Measurements from ENCODE around the gene POLR1E. TPM values are rescaled to one million over a fixed set of nuclear protein-coding genes. Genes with fewer than 3 reads are reported as not detected.
A peak's percentile ranks its signal among the peaks of the same experiment; 100 is the strongest.

Gene POLR1E
- total and polyA plus RNA-seq, 10 of the 15 experiments (the other 5 are each of a cell fraction or from before 2014, with no cell fraction given): 13.7 to 71.3 (median 50.4) TPM

GRCh38 chr9:37508834-37509206 is 23.1 kb downstream of the POLR1E start:
- Histone ChIP-seq H3K4me2 (ENCODE audit: control insufficient read depth, insufficient read depth) (no peak overlapping the region), H3K27ac (ENCODE audit: control insufficient read depth, insufficient read depth) (no peak overlapping the region), H3K79me2 (ENCODE audit: control insufficient read depth, insufficient read depth, low read length) (no peaks in the 10 kb centered on the region), H4K20me1 (ENCODE audit: control insufficient read depth, insufficient read depth) (no peaks in the 10 kb centered on the region), H3K9me3 (replicated peaks; ENCODE audit: control insufficient read depth, insufficient read depth, low read length) (no peaks in the 10 kb centered on the region), H3K27me3 (replicated peaks in 1 of 2; ENCODE audit: control insufficient read depth in 2 of 2, insufficient read depth in 2 of 2, low read length in 1 of 2) (no peaks in the 10 kb centered on the region), H3K9ac (ENCODE audit: control insufficient read depth, insufficient read depth, low read length) (no peak overlapping the region), H2AFZ (ENCODE audit: control insufficient read depth, low read depth, low read length) (no peak overlapping the region), H3K4me3 (no peak overlapping the region), H3K36me3 (ENCODE audit: control insufficient read depth in 2 of 2, insufficient read depth in 2 of 2, low read length in 1 of 2) (peaks cover 9 to 16% of the 10 kb centered on the region in 2 experiments; a peak in 2 of 4 replicates), H3K4me1 (ENCODE audit: control insufficient read depth, insufficient read depth, low read length) (no peaks in the 10 kb centered on the region)
- CTCF ChIA-PET: interaction anchor here (0.7 to 2.5 kb wide), 6 partner anchors 19 to 97 kb away, joined by 3 to 10 read pairs (median 4); no protein-coding TSS in a partner anchor
- in situ Hi-C loops (cut with MboI): no loop called here
- BruUV-seq (replicated peaks): no TSS peak
- SMC1A ChIA-PET (ENCODE audit: uncharacterized antibody, unreplicated experiment): interaction anchor here (0.9 to 1.3 kb wide), 4 partner anchors 11 to 95 kb away, joined by 3 to 5 read pairs (median 3); partner anchors contain the start of gene ZBTB5
- TF ChIP-seq YY1 (IDR thresholded peaks at IDR 0.05; ENCODE audit: low read depth, low read length) (no peak), POLR2AphosphoS5 (IDR thresholded peaks at IDR 0.05; ENCODE audit: low read length) (no peak), RAD21 (IDR thresholded peaks at IDR 0.05; ENCODE audit: insufficient read depth, low read depth, low read length) (0 out of 2 replicates have a peak, but pooled peaks have one; percentile 22)
- RAD21 ChIA-PET (ENCODE audit: unreplicated experiment): interaction anchor here (0.9 kb wide), 1 partner anchor 94 kb away, joined by 4 read pairs; no protein-coding TSS in a partner anchor
- WGBS (ENCODE audit: insufficient coverage, insufficient replicate concordance, low lambda C conversion rate, missing lambda C conversion rate): 98% methylated on average over 3 of the region's 3 CpGs
- peak; percentile 13; the same call in 1 of the 3 replicates for ATAC-seq
- no peak for DNase-seq (ENCODE audit: low read depth, low spot score)
- intact Hi-C loops (cut with micrococcal nuclease; ENCODE audit: unreplicated experiment): no loop called here
- POLR2A ChIA-PET: interaction anchor here (0.6 to 1.1 kb wide), 2 partner anchors 24 to 147 kb away, joined by 4 read pairs; partner anchors contain the start of gene POLR1E
- no peak for FAIRE-seq

GRCh38 chr9:37509536-37509935 is 23.8 kb downstream of the POLR1E start:
- TF ChIP-seq CEBPB (IDR thresholded peaks at IDR 0.05; ENCODE audit: borderline replicate concordance in 1 of 2, low read depth in 2 of 2, low read length in 2 of 2) (no peak), SP1 (IDR thresholded peaks at IDR 0.05; ENCODE audit: low read depth, low read length) (no peak), TBL1XR1 (IDR thresholded peaks at IDR 0.05; ENCODE audit: low read depth, low read length) (no peak), POLR2A (IDR thresholded peaks at IDR 0.05; ENCODE audit: low read depth, low read length) (peak; percentile 29; the same call in 1 of the 2 replicates), HDAC6 (IDR thresholded peaks at IDR 0.05; ENCODE audit: unreplicated experiment) (no peak), BHLHE40 (IDR thresholded peaks at IDR 0.05; ENCODE audit: borderline replicate concordance in 1 of 2, low read depth in 2 of 2, low read length in 1 of 2) (no peak), IRF5 (IDR thresholded peaks at IDR 0.05; ENCODE audit: borderline replicate concordance) (no peak)
- TF ChIP-seq, protein P1, sequence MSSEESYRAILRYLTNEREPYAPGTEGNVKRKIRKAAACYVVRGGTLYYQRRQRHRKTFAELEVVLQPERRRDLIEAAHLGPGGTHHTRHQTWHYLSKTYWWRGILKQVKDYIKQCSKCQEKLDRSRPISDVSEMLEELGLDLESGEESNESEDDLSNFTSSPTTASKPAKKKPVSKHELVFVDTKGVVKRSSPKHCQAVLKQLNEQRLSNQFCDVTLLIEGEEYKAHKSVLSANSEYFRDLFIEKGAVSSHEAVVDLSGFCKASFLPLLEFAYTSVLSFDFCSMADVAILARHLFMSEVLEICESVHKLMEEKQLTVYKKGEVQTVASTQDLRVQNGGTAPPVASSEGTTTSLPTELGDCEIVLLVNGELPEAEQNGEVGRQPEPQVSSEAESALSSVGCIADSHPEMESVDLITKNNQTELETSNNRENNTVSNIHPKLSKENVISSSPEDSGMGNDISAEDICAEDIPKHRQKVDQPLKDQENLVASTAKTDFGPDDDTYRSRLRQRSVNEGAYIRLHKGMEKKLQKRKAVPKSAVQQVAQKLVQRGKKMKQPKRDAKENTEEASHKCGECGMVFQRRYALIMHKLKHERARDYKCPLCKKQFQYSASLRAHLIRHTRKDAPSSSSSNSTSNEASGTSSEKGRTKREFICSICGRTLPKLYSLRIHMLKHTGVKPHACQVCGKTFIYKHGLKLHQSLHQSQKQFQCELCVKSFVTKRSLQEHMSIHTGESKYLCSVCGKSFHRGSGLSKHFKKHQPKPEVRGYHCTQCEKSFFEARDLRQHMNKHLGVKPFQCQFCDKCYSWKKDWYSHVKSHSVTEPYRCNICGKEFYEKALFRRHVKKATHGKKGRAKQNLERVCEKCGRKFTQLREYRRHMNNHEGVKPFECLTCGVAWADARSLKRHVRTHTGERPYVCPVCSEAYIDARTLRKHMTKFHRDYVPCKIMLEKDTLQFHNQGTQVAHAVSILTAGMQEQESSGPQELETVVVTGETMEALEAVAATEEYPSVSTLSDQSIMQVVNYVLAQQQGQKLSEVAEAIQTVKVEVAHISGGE (CRISPR knock-in tag; IDR thresholded peaks at IDR 0.05): no peak
- ChIA-PET POLR2A (interaction anchor here (0.6 to 1.1 kb wide), 2 partner anchors 24 to 148 kb away, joined by 4 read pairs; partner anchors contain the start of gene POLR1E), SMC1A (ENCODE audit: uncharacterized antibody, unreplicated experiment) (interaction anchor here (0.9 to 1.3 kb wide), 4 partner anchors 11 to 96 kb away, joined by 3 to 5 read pairs (median 3); partner anchors contain the start of gene ZBTB5), CTCF (interaction anchor here (0.7 to 2.5 kb wide), 5 partner anchors 20 to 98 kb away, joined by 3 to 10 read pairs (median 4); no protein-coding TSS in a partner anchor), RAD21 (ENCODE audit: unreplicated experiment) (interaction anchor here (0.9 kb wide), 1 partner anchor 94 kb away, joined by 4 read pairs; no protein-coding TSS in a partner anchor)
- intact Hi-C loops (cut with micrococcal nuclease; ENCODE audit: unreplicated experiment): no loop called here
- no peaks in the 10 kb centered on the region for H3K79me2 ChIP-seq (ENCODE audit: control insufficient read depth, insufficient read depth, low read length)
- H3K27ac ChIP-seq (ENCODE audit: control insufficient read depth, insufficient read depth): no peak overlapping the region
- H3K27me3 ChIP-seq (replicated peaks in 1 of 2; ENCODE audit: control insufficient read depth in 2 of 2, insufficient read depth in 2 of 2, low read length in 1 of 2): no peaks in the 10 kb centered on the region
- H4K20me1 ChIP-seq (ENCODE audit: control insufficient read depth, insufficient read depth): no peaks in the 10 kb centered on the region
- H3K4me1 ChIP-seq (ENCODE audit: control insufficient read depth, insufficient read depth, low read length): no peaks in the 10 kb centered on the region
- no peak overlapping the region for H3K4me3 ChIP-seq
- no peak for FAIRE-seq
- H2AFZ ChIP-seq (ENCODE audit: control insufficient read depth, low read depth, low read length): no peak overlapping the region
- BruUV-seq (replicated peaks): no TSS peak
- no peak overlapping the region for H3K4me2 ChIP-seq (ENCODE audit: control insufficient read depth, insufficient read depth)
- WGBS (ENCODE audit: insufficient coverage, insufficient replicate concordance, low lambda C conversion rate, missing lambda C conversion rate): 98% methylated on average over 7 of the region's 7 CpGs
- H3K9ac ChIP-seq (ENCODE audit: control insufficient read depth, insufficient read depth, low read length): no peak overlapping the region
- no peaks in the 10 kb centered on the region for H3K9me3 ChIP-seq (replicated peaks; ENCODE audit: control insufficient read depth, insufficient read depth, low read length)
- peaks cover 9 to 14% of the 10 kb centered on the region in 2 experiments; a peak in 2 of 4 replicates for H3K36me3 ChIP-seq (ENCODE audit: control insufficient read depth in 2 of 2, insufficient read depth in 2 of 2, low read length in 1 of 2)
- in situ Hi-C loops (cut with MboI): no loop called here
- no peak for ATAC-seq
- no peak for DNase-seq (ENCODE audit: low read depth, low spot score)

All from GM12878 (cell line).